ENCODE measurements around the gene SLC26A1. TPM values are rescaled to one million over a fixed set of nuclear protein-coding genes. Genes with fewer than 3 reads are reported as not detected.

SLC26A1 gene
- total RNA-seq, 4 donors from 2014 or later: 0.15 to 0.33 (median 0.24) TPM

GRCh38 chr4:1035510-1035909 lies 42.3 kb upstream of the SLC26A1 start:
- TF ChIP-seq POLR2A (IDR thresholded peaks at IDR 0.05) (no peak), CTCF (IDR thresholded peaks at IDR 0.05) (no peak)
- Histone ChIP-seq H3K27me3 (no peaks in the 10 kb centered on the region), H3K4me3 (replicated peaks in 1 of 3) (no peak overlapping the region), H3K4me1 (peaks cover 55 to 79% of the 10 kb centered on the region in 2 donors), H3K36me3 (no peaks in the 10 kb centered on the region), H3K9me3 (no peaks in the 10 kb centered on the region), H3K27ac (peak overlapping the region in 2 of 3 donors; percentile 86 to 99)
- WGBS, 2 donors: 50 to 100% methylated on average over 2 to 14 of the region's 26 CpGs
- intact Hi-C loops (cut with DNase I): no loop called here
- peak; percentile 43 to 46 for DNase-seq

- H3K36me3 ChIP-seq: no peaks in the 10 kb centered on the region
- H3K27ac ChIP-seq: peak overlapping the region; percentile 78 to 99 (median 86)
- TF ChIP-seq CTCF (IDR thresholded peaks at IDR 0.05) (no peak), POLR2A (IDR thresholded peaks at IDR 0.05) (peak in 1 of 2 donors; percentile 27)
- no peak overlapping the region for H3K4me3 ChIP-seq (replicated peaks in 1 of 3)
- peaks cover 40 to 68% of the 10 kb centered on the region in 2 donors for H3K4me1 ChIP-seq
- intact Hi-C loops (cut with DNase I): no loop called here
- peak; percentile 84 to 87 for DNase-seq
- H3K9me3 ChIP-seq: no peaks in the 10 kb centered on the region
- 25 to 32% methylated on average over 28 to 31 of the region's 35 CpGs for WGBS, 2 donors
- H3K27me3 ChIP-seq: no peaks in the 10 kb centered on the region
Measured at GRCh38 chr4:1033840-1034551, 40.8 kb upstream of the SLC26A1 start.

DNA sequence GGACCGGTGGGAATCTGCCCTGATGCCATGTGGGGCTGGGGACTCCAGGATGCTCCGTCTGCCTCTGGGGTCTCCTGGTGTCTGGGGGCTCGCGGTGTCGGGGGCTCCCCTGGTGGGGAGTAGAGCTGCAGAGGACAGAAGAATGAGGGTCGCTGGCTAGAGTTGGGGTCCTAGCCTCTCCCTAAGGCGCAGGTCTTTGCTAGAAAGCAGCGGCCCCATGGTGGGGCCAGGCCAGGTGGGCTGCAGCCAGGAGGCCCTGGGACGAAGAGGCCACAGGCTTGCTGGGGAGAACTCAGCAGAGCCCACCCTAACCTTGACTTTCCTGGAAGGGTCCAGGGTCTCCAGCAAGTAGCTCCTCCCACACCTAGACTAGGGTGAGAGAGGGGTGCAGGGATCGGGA lies 39.7 kb upstream of the SLC26A1 start:
- no peaks in the 10 kb centered on the region for H3K9me3 ChIP-seq
- no peak overlapping the region for H3K4me3 ChIP-seq (replicated peaks in 1 of 3)
- H3K27ac ChIP-seq: peak overlapping the region in 1 of 3 donors; percentile 99
- intact Hi-C loops (cut with DNase I): no loop called here
- peaks cover 29 to 57% of the 10 kb centered on the region in 2 donors for H3K4me1 ChIP-seq
- H3K27me3 ChIP-seq: no peaks in the 10 kb centered on the region
- 82 to 92% methylated on average over 10 of the region's 10 CpGs for WGBS, 2 donors
- no peaks in the 10 kb centered on the region for H3K36me3 ChIP-seq
- no peak for DNase-seq
- TF ChIP-seq POLR2A (IDR thresholded peaks at IDR 0.05) (no peak), CTCF (IDR thresholded peaks at IDR 0.05) (no peak)

DNA sequence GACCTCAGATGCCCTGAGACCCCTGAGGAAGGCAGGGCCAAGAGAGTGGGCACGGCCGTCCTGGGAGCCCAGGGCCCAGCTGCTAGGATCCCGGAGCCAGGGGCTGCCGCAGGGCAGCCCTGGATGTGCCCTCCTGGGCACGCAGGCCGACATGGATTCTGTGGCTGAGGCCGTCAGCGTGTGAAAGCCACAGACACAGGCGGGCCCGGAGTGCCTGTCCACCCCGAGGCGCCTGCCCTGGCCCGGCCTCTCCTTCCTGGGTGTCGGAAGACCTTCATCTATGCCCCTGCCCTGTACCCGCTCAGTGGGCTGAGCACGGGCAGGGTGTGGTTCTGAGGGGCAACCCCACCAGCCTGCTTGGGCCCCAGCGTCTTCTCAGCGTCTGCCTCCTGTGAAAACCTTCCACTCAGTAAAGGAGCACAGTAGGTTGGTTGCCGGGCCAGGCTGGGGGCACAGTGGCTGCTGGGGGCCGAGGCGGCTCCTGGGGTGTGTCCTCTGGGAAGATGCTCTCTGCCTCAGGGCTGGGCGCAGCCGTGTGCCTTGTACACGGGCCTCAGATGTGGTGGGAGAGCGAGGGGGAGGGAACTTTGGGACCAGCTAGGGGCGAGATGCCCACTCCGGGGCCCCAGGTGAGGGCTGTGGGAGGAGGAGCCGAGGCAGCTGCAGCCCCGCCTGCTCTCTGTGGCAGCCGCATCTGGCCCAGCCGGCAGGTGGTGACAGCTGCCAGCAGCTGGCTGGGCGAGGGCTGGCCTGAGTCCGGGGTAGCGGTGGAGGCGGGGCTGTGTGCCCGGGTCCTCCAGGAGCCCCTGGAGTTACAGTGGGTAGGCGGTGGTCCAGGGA lies 39.0 kb upstream of the SLC26A1 start:
- WGBS, 2 donors: 68 to 75% methylated on average over 16 of the region's 37 CpGs
- Histone ChIP-seq H3K4me1 (peaks cover 29 to 50% of the 10 kb centered on the region in 2 donors), H3K36me3 (no peaks in the 10 kb centered on the region), H3K4me3 (replicated peaks in 1 of 3) (no peak overlapping the region), H3K27ac (no peak overlapping the region), H3K27me3 (no peaks in the 10 kb centered on the region), H3K9me3 (no peaks in the 10 kb centered on the region)
- TF ChIP-seq CTCF (IDR thresholded peaks at IDR 0.05): peak in 3 of 6 experiments; percentile 25 to 40 (median 29)
- no peak for TF ChIP-seq POLR2A (IDR thresholded peaks at IDR 0.05)
- intact Hi-C loops (cut with DNase I): no loop called here
- DNase-seq: peak; percentile 54 to 57

- Histone ChIP-seq H3K4me3 (replicated peaks in 1 of 3) (no peak overlapping the region), H3K27ac (no peak overlapping the region), H3K9me3 (no peaks in the 10 kb centered on the region), H3K4me1 (peaks cover 29 to 41% of the 10 kb centered on the region in 2 donors), H3K27me3 (no peaks in the 10 kb centered on the region), H3K36me3 (no peaks in the 10 kb centered on the region)
- intact Hi-C loops (cut with DNase I): no loop called here
- WGBS, 2 donors: 67 to 74% methylated on average over 4 to 5 of the region's 8 CpGs
- no peak for DNase-seq
- no peak for TF ChIP-seq CTCF (IDR thresholded peaks at IDR 0.05)
- no peak for TF ChIP-seq POLR2A (IDR thresholded peaks at IDR 0.05)
Measured at GRCh38 chr4:1031346-1031745, 38.1 kb upstream of the SLC26A1 start.
